ENCODE results near the gene EBF4. TPM values are rescaled to one million over a fixed set of nuclear protein-coding genes. Genes with fewer than 3 reads are reported as not detected.

The EBF4 gene
- total RNA-seq, 1 experiment from 2014 or later = 2.7 TPM

DNA sequence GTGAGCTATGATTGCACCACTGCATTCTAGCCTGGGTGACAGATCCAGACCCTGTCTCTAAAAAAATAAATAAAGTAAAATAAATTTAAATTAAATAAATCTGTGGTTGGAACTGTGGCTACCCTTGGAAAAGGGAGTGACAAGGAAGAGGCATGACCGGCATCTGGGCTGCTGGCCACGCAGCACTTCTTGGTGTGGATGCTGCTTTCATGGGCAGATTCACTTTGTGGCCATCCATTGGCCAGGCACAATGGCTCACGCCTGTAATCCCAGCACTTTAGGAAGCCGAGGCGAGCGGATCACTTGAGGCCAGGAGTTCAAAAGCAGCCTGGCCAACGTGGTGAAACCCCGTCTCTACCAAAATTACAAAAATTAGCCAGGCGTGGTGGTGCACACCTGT, 16.1 kb downstream of the EBF4 start:
- CTCF ChIA-PET = interaction anchor here (0.6 to 1.7 kb wide), 7 partner anchors 16 to 62 kb away, joined by 3 to 7 read pairs (median 4); partner anchors contain the start of gene EBF4
- ATAC-seq (no peak), DNase-seq (ENCODE audit: low spot score) (no peak)
- no peaks in the 10 kb centered on the region for H3K36me3 Mint-ChIP-seq
- POLR2A ChIA-PET = no interaction called here
- no peak overlapping the region for H3K27ac Mint-ChIP-seq
- H3K4me1 Mint-ChIP-seq = peaks cover 24% of the 10 kb centered on the region
- H3K4me3 Mint-ChIP-seq = no peak overlapping the region
- TF ChIP-seq ESRRA (CRISPR knock-in tag; IDR thresholded peaks at IDR 0.05; ENCODE audit: borderline replicate concordance) (no peak), TEAD4 (CRISPR knock-in tag; IDR thresholded peaks at IDR 0.05) (no peak), NR2C2 (CRISPR knock-in tag; IDR thresholded peaks at IDR 0.05) (no peak)
- TF ChIP-seq, protein P1, sequence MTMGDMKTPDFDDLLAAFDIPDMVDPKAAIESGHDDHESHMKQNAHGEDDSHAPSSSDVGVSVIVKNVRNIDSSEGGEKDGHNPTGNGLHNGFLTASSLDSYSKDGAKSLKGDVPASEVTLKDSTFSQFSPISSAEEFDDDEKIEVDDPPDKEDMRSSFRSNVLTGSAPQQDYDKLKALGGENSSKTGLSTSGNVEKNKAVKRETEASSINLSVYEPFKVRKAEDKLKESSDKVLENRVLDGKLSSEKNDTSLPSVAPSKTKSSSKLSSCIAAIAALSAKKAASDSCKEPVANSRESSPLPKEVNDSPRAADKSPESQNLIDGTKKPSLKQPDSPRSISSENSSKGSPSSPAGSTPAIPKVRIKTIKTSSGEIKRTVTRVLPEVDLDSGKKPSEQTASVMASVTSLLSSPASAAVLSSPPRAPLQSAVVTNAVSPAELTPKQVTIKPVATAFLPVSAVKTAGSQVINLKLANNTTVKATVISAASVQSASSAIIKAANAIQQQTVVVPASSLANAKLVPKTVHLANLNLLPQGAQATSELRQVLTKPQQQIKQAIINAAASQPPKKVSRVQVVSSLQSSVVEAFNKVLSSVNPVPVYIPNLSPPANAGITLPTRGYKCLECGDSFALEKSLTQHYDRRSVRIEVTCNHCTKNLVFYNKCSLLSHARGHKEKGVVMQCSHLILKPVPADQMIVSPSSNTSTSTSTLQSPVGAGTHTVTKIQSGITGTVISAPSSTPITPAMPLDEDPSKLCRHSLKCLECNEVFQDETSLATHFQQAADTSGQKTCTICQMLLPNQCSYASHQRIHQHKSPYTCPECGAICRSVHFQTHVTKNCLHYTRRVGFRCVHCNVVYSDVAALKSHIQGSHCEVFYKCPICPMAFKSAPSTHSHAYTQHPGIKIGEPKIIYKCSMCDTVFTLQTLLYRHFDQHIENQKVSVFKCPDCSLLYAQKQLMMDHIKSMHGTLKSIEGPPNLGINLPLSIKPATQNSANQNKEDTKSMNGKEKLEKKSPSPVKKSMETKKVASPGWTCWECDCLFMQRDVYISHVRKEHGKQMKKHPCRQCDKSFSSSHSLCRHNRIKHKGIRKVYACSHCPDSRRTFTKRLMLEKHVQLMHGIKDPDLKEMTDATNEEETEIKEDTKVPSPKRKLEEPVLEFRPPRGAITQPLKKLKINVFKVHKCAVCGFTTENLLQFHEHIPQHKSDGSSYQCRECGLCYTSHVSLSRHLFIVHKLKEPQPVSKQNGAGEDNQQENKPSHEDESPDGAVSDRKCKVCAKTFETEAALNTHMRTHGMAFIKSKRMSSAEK (CRISPR knock-in tag; IDR thresholded peaks at IDR 0.05; ENCODE audit: borderline replicate concordance) = no peak
- TF ChIP-seq, protein P2, sequence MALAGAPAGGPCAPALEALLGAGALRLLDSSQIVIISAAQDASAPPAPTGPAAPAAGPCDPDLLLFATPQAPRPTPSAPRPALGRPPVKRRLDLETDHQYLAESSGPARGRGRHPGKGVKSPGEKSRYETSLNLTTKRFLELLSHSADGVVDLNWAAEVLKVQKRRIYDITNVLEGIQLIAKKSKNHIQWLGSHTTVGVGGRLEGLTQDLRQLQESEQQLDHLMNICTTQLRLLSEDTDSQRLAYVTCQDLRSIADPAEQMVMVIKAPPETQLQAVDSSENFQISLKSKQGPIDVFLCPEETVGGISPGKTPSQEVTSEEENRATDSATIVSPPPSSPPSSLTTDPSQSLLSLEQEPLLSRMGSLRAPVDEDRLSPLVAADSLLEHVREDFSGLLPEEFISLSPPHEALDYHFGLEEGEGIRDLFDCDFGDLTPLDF (CRISPR knock-in tag; IDR thresholded peaks at IDR 0.05) = no peak
- peaks cover 29% of the 10 kb centered on the region for H3K27me3 Mint-ChIP-seq (ENCODE audit: low read depth)
- no peaks in the 10 kb centered on the region for H3K9me3 Mint-ChIP-seq

DNA sequence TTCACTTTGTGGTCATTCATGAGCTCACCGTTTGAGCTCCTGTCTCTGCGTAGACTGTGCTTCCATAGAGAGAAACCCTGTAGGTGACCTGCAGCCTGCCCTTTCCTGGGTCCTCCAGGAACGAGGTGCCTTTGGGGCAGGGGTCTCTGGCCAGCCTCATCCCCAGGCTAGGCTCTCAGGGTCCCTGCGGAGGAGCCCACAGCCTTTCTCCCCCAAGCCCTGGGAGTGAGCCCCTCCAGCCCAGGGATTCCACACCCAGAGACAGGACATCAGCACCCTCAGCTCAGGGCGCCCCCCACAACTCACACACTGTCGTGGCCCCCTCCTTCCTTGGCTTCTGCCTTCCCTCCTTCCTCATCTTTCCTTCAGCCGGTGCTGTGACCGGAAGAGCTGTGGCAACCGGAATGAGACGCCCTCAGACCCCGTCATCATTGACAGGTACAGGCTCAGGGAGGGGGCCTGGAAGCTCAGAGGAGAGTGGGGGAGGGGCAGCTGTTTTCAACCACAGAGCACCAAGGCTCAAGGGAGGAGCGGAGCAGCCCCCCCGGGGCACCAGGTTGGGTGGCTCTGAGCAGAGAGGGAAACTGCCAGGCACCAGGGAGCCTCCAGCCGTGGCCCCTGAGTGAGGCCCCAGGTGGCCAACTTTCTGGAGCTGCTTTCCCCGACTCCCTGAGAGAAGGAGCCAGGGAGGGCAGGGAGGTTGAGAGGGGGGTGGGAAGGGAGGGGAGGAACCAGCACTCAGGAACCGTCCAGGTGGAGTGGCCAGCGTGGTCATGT, 16.8 kb downstream of the EBF4 start:
- no peak for DNase-seq (ENCODE audit: low spot score)
- Mint-ChIP-seq H3K9me3 (no peaks in the 10 kb centered on the region), H3K27ac (no peak overlapping the region), H3K27me3 (ENCODE audit: low read depth) (peaks cover 24% of the 10 kb centered on the region), H3K4me1 (peaks cover 24% of the 10 kb centered on the region), H3K4me3 (no peak overlapping the region), H3K36me3 (no peaks in the 10 kb centered on the region)
- no peak for ATAC-seq
- POLR2A ChIA-PET = no interaction called here
- CTCF ChIA-PET = interaction anchor here (0.5 to 1.6 kb wide), 8 partner anchors 17 to 62 kb away, joined by 3 to 10 read pairs (median 4); partner anchors contain the start of gene EBF4
- TF ChIP-seq FOXK1 (CRISPR knock-in tag; IDR thresholded peaks at IDR 0.05) = no peak
- no peak for TF ChIP-seq TCF7 (CRISPR knock-in tag; IDR thresholded peaks at IDR 0.05; ENCODE audit: low read depth)
- TF ChIP-seq GRHL2 (CRISPR knock-in tag; IDR thresholded peaks at IDR 0.05; ENCODE audit: insufficient replicate concordance, severe bottlenecking) = no peak
- no peak for TF ChIP-seq ZNF423 (CRISPR knock-in tag; IDR thresholded peaks at IDR 0.05)
- TF ChIP-seq IRF2 (CRISPR knock-in tag; IDR thresholded peaks at IDR 0.05; ENCODE audit: borderline replicate concordance, low read depth) = no peak
- TF ChIP-seq, protein P3, sequence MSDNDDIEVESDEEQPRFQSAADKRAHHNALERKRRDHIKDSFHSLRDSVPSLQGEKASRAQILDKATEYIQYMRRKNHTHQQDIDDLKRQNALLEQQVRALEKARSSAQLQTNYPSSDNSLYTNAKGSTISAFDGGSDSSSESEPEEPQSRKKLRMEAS (CRISPR knock-in tag; IDR thresholded peaks at IDR 0.05) = no peak
- TF ChIP-seq, protein P4, sequence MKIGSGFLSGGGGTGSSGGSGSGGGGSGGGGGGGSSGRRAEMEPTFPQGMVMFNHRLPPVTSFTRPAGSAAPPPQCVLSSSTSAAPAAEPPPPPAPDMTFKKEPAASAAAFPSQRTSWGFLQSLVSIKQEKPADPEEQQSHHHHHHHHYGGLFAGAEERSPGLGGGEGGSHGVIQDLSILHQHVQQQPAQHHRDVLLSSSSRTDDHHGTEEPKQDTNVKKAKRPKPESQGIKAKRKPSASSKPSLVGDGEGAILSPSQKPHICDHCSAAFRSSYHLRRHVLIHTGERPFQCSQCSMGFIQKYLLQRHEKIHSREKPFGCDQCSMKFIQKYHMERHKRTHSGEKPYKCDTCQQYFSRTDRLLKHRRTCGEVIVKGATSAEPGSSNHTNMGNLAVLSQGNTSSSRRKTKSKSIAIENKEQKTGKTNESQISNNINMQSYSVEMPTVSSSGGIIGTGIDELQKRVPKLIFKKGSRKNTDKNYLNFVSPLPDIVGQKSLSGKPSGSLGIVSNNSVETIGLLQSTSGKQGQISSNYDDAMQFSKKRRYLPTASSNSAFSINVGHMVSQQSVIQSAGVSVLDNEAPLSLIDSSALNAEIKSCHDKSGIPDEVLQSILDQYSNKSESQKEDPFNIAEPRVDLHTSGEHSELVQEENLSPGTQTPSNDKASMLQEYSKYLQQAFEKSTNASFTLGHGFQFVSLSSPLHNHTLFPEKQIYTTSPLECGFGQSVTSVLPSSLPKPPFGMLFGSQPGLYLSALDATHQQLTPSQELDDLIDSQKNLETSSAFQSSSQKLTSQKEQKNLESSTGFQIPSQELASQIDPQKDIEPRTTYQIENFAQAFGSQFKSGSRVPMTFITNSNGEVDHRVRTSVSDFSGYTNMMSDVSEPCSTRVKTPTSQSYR (CRISPR knock-in tag; IDR thresholded peaks at IDR 0.05) = no peak
- TF ChIP-seq KAT7 (CRISPR knock-in tag; IDR thresholded peaks at IDR 0.05; ENCODE audit: borderline replicate concordance) = no peak
- TF ChIP-seq, protein P5, sequence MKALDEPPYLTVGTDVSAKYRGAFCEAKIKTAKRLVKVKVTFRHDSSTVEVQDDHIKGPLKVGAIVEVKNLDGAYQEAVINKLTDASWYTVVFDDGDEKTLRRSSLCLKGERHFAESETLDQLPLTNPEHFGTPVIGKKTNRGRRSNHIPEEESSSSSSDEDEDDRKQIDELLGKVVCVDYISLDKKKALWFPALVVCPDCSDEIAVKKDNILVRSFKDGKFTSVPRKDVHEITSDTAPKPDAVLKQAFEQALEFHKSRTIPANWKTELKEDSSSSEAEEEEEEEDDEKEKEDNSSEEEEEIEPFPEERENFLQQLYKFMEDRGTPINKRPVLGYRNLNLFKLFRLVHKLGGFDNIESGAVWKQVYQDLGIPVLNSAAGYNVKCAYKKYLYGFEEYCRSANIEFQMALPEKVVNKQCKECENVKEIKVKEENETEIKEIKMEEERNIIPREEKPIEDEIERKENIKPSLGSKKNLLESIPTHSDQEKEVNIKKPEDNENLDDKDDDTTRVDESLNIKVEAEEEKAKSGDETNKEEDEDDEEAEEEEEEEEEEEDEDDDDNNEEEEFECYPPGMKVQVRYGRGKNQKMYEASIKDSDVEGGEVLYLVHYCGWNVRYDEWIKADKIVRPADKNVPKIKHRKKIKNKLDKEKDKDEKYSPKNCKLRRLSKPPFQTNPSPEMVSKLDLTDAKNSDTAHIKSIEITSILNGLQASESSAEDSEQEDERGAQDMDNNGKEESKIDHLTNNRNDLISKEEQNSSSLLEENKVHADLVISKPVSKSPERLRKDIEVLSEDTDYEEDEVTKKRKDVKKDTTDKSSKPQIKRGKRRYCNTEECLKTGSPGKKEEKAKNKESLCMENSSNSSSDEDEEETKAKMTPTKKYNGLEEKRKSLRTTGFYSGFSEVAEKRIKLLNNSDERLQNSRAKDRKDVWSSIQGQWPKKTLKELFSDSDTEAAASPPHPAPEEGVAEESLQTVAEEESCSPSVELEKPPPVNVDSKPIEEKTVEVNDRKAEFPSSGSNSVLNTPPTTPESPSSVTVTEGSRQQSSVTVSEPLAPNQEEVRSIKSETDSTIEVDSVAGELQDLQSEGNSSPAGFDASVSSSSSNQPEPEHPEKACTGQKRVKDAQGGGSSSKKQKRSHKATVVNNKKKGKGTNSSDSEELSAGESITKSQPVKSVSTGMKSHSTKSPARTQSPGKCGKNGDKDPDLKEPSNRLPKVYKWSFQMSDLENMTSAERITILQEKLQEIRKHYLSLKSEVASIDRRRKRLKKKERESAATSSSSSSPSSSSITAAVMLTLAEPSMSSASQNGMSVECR (CRISPR knock-in tag; IDR thresholded peaks at IDR 0.05; ENCODE audit: borderline replicate concordance) = no peak
- no peak for TF ChIP-seq SMAD4 (CRISPR knock-in tag; IDR thresholded peaks at IDR 0.05)
- TF ChIP-seq PRRX2 (CRISPR knock-in tag; IDR thresholded peaks at IDR 0.05) = no peak
- no peak for TF ChIP-seq ZBTB21 (CRISPR knock-in tag; IDR thresholded peaks at IDR 0.05; ENCODE audit: borderline replicate concordance)
- no peak for TF ChIP-seq ESRRA (CRISPR knock-in tag; IDR thresholded peaks at IDR 0.05; ENCODE audit: borderline replicate concordance)
- TF ChIP-seq JUN (CRISPR knock-in tag; IDR thresholded peaks at IDR 0.05) = no peak
- TF ChIP-seq JAZF1 (CRISPR knock-in tag; IDR thresholded peaks at IDR 0.05) = no peak
- no peak for TF ChIP-seq SMAD3 (CRISPR knock-in tag; IDR thresholded peaks at IDR 0.05; ENCODE audit: borderline replicate concordance)
